ENCODE results near the gene MCCD1. TPM values are rescaled to one million over a fixed set of nuclear protein-coding genes. Genes with fewer than 3 reads are reported as not detected.
A peak's percentile ranks its signal among the peaks of the same experiment; 100 is the strongest.

The MCCD1 gene
- total RNA-seq, 1 experiment from 2014 or later: not detected

GRCh38 chr6:31574106-31575061 lies 45.6 kb downstream of the MCCD1 start:
- Mint-ChIP-seq H3K9me3 (no peaks in the 10 kb centered on the region; a peak in 1 of 5 replicates), H3K4me1 (peaks cover 13 to 23% of the 10 kb centered on the region in 2 experiments), H3K36me3 (ENCODE audit: insufficient read depth in 1 of 3, low read depth in 3 of 3) (no peaks in the 10 kb centered on the region), H3K27me3 (ENCODE audit: low read depth) (peaks cover 26% of the 10 kb centered on the region), H3K27ac (no peak overlapping the region), H3K4me3 (peak overlapping the region in 1 of 2 experiments; percentile 52; a peak in 2 of 5 replicates)
- H2BK5ac ChIP-seq (ENCODE audit: insufficient read length, low read length): no peak overlapping the region
- H3T11ph ChIP-seq (ENCODE audit: low read length): no peak overlapping the region
- H3K14ac ChIP-seq (ENCODE audit: insufficient read depth, low read length): no peak overlapping the region
- H3K4me2 ChIP-seq (ENCODE audit: insufficient read depth, insufficient read length, low read length): no peak overlapping the region
- H3K23me2 ChIP-seq (ENCODE audit: insufficient read length, low read depth, low read length, poor library complexity, severe bottlenecking): peaks cover 3% of the 10 kb centered on the region
- H3K4ac ChIP-seq (ENCODE audit: low read depth, low read length): no peak overlapping the region
- H4K91ac ChIP-seq (ENCODE audit: insufficient read length, low read depth, low read length): no peak overlapping the region
- H4K5ac ChIP-seq (ENCODE audit: insufficient read length, low read depth, low read length): no peak overlapping the region
- no peaks in the 10 kb centered on the region for H3K9me3 ChIP-seq (ENCODE audit: control insufficient read depth, low read depth, low read length)
- H3K79me1 ChIP-seq (ENCODE audit: insufficient read depth, low read depth, low read length, poor library complexity, severe bottlenecking): no peaks in the 10 kb centered on the region
- TF ChIP-seq CTCF (conservative IDR thresholded peaks at IDR 0.05): peak; percentile 40; the same call in 2 of the 3 replicates
- no peak overlapping the region for H2BK15ac ChIP-seq (ENCODE audit: low read depth, low read length)
- H2BK120ac ChIP-seq (ENCODE audit: low read depth, low read length, poor library complexity, severe bottlenecking): no peak overlapping the region
- no peak overlapping the region for H2BK12ac ChIP-seq (ENCODE audit: insufficient read length, low read depth, low read length)
- H3K27ac ChIP-seq (ENCODE audit: insufficient read length, low read depth, low read length): no peak overlapping the region
- DNase-seq: peak; percentile 52
- H2AK5ac ChIP-seq (ENCODE audit: insufficient read length, low read length): no peak overlapping the region
- WGBS (ENCODE audit: extremely low coverage, insufficient read length, low lambda C conversion rate): no CpG with 5 or more reads among the region's 14 CpGs
- H2BK20ac ChIP-seq (ENCODE audit: low read depth, low read length, poor library complexity, severe bottlenecking): no peak overlapping the region
- H3K79me2 ChIP-seq (ENCODE audit: insufficient read depth, low read length): no peaks in the 10 kb centered on the region
- H3K4me1 ChIP-seq (ENCODE audit: insufficient read depth, low read length): no peaks in the 10 kb centered on the region
- no peaks in the 10 kb centered on the region for H3K27me3 ChIP-seq (ENCODE audit: insufficient read depth, low read length)
- no peaks in the 10 kb centered on the region for H4K20me1 ChIP-seq (ENCODE audit: control insufficient read depth, insufficient read depth, insufficient read length)
- H4K8ac ChIP-seq (replicated peaks; ENCODE audit: insufficient read length, low read depth, low read length): no peak overlapping the region
- no peak overlapping the region for H3K9ac ChIP-seq (ENCODE audit: extremely low read depth, insufficient read length, low read length)
- no peak overlapping the region for H3K56ac ChIP-seq (ENCODE audit: insufficient read length, low read depth, low read length)
- H3K23ac ChIP-seq (ENCODE audit: insufficient read length, low read depth, low read length): no peak overlapping the region
- H3K18ac ChIP-seq (ENCODE audit: insufficient read length, low read depth, low read length): no peak overlapping the region
- H2AFZ ChIP-seq (ENCODE audit: low read length): no peak overlapping the region

Measured in H9 (cell line).